NCI-H1417 (cell line): ENCODE data around the gene SHISAL1.

Source experiments
- DNase-seq, 3 experiments: peaks; one replicate each; lab custom pipeline; 2025; lab: John Stamatoyannopoulos, UW

The SHISAL1 gene

DNA sequence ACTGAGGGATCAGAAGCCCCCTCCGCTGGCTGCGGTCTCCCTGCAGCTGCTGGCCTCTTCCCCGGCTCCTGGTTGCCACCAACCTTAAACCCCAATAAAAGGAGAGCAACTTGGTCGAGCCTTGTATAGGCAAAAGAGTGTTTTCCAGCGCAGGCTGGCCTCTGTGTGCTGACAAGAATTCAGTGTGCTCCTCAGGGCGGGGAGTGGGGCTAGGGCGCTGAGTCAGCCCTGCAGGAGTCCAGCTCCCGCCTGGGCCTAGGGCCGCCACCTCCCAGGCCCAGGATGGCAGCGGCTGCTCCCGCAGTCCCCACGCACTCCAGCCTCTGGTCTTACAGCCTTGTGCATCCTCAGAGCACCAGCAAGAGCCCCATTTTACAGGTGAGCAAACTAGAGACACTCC is at the start of gene SHISAL1:
SHISAL1 (minus strand) TSS at position 186 of the 400 bp plus-strand sequence. CDS start 12,006 bp downstream, outside the sequence.
- DNase-seq: no peak

DNA sequence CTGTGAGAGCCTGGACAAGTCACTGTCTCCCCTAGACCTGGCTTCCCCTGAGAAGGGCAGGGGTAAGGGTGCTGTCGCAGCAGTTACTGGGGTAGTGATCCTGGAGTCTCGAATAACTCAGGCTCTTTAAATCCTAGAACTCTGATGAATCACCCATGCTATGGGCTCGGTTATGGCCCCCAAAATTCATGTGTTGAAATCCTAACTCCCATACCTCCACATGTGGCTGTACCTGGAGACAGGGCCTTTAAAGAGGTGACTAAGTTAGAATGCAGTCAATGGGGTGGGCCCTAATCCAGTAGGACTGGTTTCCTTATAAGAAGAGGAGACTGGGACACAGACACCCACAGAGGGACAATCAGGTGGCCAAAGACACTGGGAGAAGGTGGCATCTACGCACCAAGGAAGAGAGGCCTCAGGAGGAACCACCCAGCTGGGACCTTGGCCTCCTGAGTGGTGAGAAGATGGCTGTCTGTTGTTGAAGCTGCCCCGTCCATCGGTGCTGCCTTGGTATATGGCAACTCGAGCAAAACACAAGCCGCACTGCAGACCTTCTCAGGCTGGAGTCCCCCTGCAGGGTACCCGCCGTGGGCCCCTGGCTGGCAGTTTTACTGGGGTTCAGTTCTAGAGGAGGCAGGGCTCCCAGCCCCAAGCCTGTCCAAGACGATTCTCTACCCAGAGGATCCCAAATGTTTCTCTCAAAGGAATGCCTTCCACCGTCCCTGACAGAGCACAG is 48.8 kb upstream of the SHISAL1 start:
- DNase-seq: no peak

DNA sequence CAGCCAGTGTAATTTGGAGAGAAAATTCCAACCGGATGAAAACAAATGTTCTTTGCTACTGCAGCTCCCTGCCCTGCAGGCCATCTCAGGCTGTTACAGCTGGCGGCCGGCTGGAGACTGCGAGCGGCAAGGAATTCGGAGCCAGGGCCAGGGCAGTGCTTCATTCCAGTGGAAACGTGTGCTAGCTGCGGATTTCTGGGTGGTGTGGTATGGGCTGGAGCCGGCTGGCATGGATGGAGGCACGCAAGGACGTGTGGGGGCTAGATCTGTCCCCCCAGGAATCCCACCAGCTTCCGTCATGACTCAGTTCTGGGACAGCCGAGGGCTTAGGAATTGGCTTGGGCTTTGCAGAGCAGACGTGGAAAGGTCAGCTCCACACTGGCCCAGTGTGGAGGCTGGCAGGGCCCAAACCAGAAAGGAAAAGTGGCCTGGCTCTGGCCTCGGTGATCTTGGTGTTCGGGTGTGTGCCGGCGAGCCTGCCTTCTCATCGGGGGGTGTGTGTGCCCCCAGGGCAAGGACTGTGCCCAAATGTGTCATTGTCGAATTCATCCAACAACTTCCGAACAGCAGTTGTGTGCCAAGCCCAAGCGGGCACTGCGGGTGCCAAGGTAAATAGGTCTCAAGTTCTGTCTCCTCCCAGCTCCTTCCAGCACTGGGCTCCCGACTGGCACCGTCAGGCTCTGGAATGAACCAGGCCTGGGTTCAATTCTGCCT is 48.1 kb upstream of the SHISAL1 start:
- no peak for DNase-seq

DNA sequence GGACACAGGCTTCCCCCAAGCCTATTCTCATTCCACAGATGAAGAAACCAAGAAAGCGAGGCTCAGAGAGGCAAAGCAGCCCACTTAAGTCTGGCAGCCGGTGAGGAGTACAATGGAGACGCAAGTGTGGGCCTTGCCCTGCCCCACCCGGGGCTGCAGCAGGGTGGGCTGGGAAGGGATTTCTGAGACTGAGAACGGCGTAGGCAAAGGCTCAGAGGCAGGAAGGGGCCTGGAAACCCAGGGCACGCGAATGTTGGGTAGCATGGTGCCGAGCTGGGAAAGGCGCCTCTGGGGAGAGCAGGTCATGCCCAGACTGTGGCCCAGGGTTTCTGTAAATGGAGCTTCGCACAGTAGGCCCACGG is 47.5 kb upstream of the SHISAL1 start:
- no peak for DNase-seq

DNA sequence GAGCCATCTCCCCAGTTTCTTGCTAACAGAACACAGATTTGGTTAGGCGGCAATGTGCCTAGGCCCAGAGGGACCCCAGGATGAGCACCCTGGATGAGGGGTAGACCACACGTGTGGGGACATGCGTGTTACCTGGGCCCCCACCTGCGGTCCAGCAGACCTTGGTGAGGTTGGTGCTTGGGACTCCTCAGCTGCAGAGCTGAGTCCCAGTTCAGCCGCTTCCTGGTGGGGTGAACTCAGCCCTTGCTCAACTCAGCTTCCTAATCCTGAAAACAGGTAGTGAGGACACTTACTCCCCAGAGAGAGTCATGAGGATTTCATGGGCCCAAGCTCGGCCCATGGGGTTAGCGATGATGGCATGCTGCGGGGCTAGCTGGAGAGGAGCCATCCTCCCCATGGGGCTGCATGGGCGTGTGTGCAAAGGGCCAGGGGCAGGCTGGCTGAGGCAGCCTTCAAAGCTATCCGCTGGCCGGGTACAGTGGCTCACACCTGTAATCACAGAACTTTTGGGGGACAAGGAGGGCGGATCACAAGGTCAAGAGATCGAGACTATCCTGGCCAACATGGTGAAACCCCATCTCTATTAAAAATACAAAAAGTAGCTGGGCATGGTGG is 46.9 kb upstream of the SHISAL1 start:
- no peak for DNase-seq

DNA sequence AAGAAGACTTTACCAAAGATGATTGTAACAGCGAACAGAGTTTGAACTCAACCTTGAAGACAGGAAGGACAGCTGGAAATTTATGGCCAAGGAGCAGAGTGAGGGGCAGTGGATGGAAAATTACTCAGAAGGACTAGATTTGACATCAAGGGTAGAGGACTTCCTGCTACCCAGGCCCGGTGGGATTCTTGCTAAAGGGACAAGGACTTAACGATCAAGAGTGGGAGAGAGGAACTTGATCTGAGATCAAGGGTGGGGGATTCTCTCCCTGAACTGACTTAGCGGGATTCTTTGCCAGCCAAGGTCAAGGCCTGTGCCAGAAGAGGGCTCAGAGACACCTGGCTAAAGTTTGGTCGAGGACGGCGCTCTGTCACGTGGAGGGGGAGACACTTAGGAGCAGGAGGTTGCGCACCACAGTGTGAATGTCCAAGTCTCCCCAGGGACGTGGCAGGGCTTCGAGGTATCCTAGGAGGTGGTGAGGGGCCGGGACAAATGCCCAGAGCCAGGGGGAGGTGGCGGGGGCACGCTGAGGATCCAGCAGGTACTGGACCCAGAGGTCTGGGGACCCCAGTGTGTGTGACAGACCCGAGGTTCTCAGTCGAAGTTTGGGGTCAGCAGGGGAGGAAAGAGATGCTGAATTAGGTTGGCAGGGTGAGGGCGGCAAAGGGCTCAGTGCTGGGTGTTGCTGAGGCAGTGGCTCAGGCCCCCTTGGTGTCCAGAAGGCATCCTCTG is 46.1 kb upstream of the SHISAL1 start:
- DNase-seq: no peak

DNA sequence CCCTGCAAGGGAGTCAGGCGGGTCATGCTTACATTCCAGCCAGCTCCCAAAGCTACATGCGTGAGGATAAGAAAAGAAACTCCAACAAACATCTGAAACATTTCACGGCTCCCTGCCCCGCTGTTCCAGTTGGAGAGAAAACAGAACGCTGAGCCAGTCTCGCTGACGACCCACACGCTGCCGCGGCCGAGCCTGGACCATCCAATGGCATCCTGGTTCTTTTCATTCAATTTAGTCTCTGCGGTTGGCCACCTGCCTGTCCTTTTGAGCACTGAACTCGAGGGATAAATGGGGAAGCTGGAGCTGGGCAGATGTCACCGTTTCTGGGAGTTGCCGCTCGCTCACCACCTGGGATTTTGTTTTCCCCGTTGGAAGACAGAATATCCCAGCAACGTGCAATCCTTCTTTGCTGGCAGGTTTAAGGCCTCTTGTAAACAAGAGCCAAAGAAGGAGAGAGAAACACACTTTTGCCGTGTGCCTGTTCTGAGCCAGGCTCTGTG is 45.3 kb upstream of the SHISAL1 start:
- peak in 2 of 3 experiments; percentile 55 to 63 for DNase-seq

DNA sequence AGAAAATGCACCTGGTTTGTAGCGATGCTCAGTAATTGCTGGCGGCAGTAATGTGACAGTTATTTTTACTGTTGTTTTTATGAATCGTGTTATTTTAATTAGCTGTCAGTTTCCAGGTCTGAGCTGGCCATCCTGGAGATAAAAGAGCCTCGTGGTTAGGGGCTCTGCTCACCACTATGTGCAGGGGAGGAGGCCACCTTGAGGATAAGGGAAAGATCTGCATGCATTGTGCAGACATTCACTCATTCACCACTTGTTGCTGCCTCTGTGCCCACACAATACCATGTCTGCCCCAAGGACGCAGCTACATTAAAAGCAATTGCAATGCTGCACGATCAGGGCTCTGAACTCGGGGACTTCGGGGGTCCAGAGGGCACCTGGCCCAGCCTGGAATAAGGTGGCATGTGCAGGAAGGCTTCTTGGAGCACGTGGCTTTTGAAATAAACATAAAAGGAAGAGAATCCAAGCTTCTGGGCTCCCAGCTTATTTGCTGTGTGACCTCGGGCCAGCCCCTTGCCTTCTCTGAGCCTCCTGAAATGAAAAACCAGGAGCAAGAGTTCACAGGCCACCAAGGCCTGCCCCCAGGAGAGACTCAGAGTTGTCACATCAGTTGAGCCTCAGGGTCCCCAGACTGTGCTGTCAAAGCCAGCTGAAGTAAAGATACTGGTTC is 44.7 kb upstream of the SHISAL1 start:
- DNase-seq: peak in 1 of 3 experiments; percentile 35

DNA sequence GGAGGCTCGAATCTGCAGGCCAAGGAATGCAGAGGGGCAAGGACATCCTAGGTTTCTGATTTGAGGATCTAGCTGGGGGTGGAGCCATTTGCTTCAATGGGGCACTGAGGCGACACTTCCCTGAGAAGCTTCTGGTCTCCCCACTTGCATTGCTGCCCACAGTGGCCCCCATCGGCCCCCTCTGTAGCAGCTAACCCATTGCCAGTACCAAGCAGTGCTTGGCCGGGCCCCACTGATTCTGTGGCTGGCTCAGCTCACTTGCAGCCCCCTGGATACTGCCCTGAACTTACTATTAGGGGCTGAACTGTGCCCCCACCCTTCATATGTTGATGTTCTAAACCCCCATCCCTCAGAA is 42.9 kb upstream of the SHISAL1 start:
- DNase-seq: no peak

DNA sequence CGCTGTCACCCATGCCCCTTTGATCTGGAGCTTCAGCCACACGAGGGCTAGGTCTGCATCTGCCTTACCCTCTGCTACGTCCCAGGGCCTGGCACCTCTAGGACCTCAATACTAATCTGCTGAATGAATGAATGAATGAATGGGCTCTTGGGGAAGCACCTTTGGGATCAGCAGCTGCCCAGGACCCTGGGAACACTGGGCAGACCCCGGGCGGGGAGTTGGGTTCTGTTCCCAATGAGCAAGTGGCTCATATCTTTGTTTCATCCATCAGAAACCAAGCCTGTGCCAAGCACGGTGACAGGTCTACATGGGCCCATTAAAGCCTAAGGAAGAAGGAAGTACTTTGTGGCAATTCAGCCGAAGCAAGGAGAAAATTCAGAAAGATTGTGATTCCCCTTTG is 41.5 kb upstream of the SHISAL1 start:
- DNase-seq: no peak

DNA sequence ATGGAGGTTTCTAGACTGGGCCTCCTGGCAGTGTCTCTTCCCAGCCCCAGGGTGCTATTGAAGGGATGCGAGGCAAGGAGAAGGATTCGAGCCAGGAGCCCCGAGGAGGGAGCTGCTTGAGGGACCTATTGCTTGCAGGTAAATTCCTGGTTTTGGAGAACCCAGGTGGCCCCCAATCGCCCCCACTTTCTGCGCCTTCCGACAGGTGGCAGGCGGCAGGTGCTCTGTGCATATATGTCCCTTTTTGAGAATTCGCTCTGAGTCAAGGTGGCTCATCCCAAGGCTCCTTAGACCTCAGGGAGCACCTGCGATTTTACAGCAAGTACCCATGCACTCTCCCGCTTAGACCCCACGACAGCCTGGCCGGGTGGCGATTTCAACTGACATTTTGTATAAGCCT is 40.3 kb upstream of the SHISAL1 start:
- DNase-seq: no peak

DNA sequence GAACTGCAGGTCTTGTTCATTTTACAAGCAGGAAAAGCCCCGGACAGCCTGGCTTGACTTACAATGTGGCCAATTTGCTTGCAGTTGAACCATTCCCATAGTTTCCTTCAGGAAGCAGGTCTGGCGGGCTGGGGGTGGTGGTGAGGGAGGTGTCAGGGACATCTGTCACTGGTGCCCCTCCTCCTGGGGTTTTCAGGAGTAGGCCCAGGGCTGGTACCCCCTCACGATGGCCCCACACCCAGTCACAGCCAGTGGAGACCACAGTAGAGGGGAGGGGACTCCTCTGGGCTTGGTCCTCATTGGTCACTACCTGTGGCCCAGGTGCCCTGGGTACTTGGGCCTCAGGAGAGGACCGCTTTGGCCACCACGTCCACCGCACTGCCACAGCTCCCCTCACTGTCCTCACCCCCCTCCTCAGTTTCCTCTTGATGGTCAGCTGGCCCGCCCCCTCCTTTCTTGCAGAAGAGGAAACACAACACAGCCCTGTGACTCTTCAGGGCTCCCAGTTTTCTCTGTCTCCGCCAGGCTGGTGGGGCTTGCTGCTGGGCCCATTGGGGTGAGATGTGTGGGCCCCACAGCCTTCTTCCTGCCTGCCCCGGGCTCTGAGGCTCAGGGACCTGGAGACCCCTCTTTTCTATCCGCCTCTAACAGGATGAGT is 39.8 kb upstream of the SHISAL1 start:
- DNase-seq: no peak

DNA sequence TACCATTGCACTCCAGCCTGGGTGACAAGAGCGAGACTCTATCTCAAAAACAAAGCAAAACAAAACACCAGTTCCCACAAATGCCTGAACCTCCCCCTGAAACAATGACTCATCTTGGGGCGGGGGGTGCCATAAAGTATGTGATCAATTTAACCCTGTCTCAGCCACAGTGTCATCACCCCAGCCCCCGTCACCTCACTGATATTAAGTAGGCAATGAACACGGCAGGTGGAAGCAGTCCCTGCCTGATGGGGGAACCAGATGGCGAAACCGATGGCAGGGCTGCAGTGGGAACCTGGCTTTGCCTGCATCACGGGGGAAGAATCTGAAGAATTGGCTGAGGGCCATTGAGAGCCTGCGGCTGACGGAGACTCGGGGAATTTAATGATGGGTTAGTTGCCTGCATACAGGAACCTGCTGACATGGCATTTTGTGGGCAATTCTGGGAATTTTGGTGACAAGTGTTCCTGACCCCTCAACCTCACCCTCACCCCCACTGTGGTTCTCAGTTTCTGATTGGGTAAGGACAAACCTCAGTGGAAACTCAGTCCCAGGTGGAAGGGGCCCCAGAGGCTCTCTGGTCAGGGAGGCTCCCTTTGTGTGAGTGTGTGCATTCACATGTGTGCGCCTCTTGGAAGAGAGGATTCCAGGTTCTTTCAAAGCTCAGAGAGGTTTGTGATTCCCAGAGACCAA is 39.1 kb upstream of the SHISAL1 start:
- peak; percentile 34 to 81 (median 54) for DNase-seq

DNA sequence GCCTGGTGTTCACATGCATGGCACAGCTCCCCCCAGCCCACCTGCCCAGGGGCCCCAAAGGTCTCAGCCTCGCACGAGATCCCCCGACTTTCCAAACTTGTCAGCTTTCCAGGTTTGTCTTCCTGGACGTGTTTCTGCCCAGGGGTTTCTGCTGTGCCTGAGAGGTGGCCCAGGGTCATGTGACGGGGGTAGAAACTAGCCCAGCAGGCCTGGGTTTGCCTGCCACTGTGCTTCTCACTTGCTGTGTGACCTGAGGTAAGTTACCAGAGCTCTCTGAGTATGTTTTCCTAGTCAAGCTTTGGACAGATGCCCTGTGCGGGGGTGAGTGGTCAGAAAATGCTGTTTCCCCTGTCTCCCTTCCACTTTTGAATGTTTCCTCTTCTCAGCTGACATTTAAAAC is 38.3 kb upstream of the SHISAL1 start:
- no peak for DNase-seq

DNA sequence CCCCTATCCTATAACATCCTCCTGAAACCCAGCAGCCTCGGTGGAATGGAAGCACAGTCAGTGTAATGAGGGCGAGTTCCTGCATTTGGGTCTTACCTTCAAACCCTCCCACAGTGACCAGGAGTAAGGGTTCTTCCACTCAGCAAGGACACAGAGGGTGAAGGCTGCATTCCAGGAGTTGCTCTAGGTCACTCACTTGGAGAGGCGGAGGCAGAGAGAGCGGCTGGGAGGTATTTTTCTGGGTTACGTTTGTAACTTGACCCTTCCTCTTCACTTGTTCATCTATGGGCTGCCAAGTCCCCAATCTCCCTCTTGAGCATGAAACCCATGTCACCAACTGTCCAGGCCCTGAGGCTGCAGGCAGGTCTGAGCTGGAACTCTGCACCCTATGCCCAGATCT is 36.8 kb upstream of the SHISAL1 start:
- no peak for DNase-seq

DNA sequence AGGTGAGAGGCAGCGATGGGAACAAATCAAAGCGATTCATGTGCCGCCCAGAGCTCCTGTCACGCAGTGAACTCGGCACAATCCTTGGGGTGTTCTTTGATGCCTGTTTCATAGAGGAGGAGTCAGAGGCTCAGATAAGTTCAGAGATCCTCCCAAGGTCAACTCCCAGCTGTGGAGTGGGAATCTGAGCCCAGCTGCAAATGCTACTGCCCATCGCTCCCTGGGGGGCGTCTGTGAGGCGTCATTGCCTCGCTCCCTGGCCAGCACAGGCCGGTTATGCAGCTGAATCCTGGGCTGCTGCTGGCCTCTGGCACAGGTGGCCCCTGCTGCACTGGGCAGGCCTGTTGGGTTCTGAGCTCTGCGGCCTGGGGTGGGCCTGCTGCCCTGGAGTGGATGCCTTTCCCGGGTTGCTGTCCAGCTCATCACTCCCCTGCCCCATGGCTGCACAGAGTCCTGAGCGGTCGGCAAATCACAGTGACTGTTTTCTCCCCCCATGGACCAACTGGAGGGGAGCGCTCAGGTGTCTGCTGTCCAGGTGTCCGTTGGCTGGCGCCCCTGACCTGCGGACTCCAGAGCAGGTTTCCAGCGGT is 36.3 kb upstream of the SHISAL1 start:
- DNase-seq: no peak

DNA sequence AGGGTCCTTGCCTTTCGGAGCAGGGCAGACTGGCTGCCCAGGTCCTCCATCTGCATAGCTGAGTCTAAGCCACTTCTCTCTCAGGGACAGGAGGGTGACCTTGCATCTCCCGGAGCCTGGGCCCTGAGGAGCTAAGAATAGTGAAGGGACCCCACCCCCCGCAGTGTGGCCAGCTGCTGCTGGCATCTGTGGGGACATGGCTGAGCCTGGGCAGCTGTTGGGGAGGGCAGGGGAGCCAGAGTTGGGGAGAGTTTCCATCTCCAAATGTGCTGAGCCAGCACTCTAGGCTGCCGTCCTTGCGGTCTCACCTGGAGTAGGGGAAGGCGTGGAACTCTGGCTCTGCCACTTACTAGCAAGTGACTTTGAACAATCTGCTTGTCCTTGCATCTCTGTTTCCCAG is 34.8 kb upstream of the SHISAL1 start:
- DNase-seq: peak in 2 of 3 experiments; percentile 5 to 35

DNA sequence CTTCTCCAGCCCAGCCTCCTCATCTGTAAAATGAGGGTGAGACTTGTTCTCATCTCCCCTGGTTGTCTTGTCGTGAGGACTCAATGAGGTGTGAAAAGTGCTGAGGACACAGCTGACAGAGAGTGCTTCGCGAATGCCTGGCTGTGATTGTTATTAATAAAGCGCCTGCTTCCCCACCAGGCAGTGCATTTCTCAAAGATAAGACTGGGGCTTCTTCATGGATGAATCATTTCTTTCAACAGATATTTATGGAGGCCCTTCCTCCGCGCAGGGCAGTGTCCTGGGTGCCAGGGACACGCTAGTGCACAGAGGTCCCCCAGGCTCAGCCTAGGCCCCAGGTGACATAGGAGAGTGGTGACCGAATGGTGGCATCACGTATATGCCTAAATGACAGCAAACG is 34.3 kb upstream of the SHISAL1 start:
- peak in 1 of 3 experiments; percentile 16 for DNase-seq

DNA sequence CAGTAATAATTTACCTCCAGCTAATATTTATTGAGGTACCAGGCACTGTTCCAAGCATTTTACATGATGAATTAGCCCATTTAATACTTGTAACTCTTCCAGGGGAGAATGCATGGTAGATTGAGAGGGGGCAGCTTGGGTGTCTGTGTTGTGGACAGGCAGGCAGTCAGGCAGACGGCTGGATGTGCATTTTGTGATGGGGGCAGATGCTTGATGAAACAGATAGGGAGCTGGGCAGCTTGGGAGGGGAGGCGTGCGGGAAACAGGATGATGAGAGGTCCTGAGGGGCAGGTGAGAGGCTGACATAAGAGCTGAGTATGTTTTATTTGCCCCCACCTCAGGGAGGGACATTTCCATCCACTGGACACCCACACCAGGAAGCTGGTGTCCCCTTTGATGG is 33.1 kb upstream of the SHISAL1 start:
- DNase-seq: no peak

DNA sequence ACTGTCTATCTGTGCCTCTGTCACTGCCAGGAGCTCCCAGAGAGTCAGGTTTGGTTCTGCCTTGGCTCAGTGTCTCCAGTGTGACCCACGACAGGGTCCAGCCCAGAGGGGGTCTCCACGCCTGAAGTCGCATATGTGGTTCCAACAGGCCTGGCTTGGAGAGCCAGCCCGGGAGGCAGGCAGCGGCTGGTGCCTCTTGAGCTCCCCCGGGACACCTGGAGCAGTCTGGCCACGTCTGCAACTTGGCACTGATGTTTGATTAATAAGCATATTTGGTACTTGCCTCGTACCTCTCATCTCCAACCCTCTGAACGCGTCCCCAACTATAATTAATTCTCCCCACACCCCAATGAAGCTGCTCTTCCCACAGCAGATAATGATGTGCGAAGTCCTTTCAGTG is 31.7 kb upstream of the SHISAL1 start:
- DNase-seq: peak; percentile 62 to 89 (median 76)
